Transverse colon (tissue), 4 donors: Measurements from ENCODE around the gene LCN2. TPM values are rescaled to one million over a fixed set of nuclear protein-coding genes. Genes with fewer than 3 reads are reported as not detected.

ENCODE experiments used
- DNase-seq: peaks from one replicate; pipeline ENCODE4 v3.0.0-alpha.2; 2019
- H3K27ac ChIP-seq, 4 donors: fragments of 200-600 bp; sonication (generic); 2 replicates each; pipeline ENCODE4 v1.5.1; 2016 to 2018; ENCODE audit warnings: inconsistent platforms in 4 of 4
- H3K27me3 ChIP-seq: fragments of 200-600 bp; sonication (generic); 2 replicates; pipeline ENCODE4 v1.5.1; 2017; ENCODE audit warnings: inconsistent platforms
- H3K36me3 ChIP-seq, 4 donors: fragments of 200-600 bp; sonication (generic); 2 replicates each; pipeline ENCODE4 v1.5.1; 2017 to 2019; ENCODE audit warnings: inconsistent platforms in 4 of 4
- H3K4me1 ChIP-seq, 4 donors: fragments of 200-600 bp; sonication (generic); 2 replicates each; pipeline ENCODE4 v1.5.1; 2017 to 2020; ENCODE audit warnings: inconsistent platforms in 4 of 4
- H3K4me3 ChIP-seq, 4 donors: fragments of 200-600 bp; sonication (generic); 1 replicate in 1 of 4; 2 replicates in 3 of 4; pipeline versions ENCODE4 v1.5.1 to v1.6.1; 2017 to 2019; ENCODE audit warnings: inconsistent platforms in 4 of 4
- H3K9me3 ChIP-seq, 2 donors: fragments of 200-600 bp; sonication (generic); 2 replicates each; pipeline ENCODE4 v1.5.1; 2017 to 2019; ENCODE audit warnings: inconsistent platforms in 2 of 2
- CTCF ChIP-seq, 5 experiments: fragments of 200-600 bp in 3 of 5; fragments of 450-650 bp in 2 of 5; sonication (generic) in 3 of 5; IDR thresholded peaks; 1 replicate in 2 of 5; 2 replicates in 3 of 5; pipeline ENCODE4 v1.5.1; 2016 to 2017; ENCODE audit warnings: antibody characterized with exemption in 5 of 5, inconsistent platforms in 3 of 5, mild to moderate bottlenecking in 2 of 5, moderate library complexity in 1 of 5
- EP300 ChIP-seq: sonication (generic); formaldehyde crosslinking; IDR thresholded peaks from one replicate; pipeline ENCODE4 v1.6.1; 2017; ENCODE audit warnings: antibody characterized with exemption, low read depth
- POLR2A ChIP-seq: fragments of 450-650 bp; IDR thresholded peaks from one replicate; pipeline ENCODE4 v1.6.1; 2016; ENCODE audit warnings: antibody characterized with exemption, mild to moderate bottlenecking, moderate library complexity
- POLR2AphosphoS5 ChIP-seq, 3 donors: sonication (generic); formaldehyde crosslinking; IDR thresholded peaks; one replicate each; pipeline ENCODE4 v1.6.1; 2016; ENCODE audit warnings: antibody characterized with exemption in 3 of 3
- WGBS, 2 donors: methylation state at CpG; one replicate each; pipeline ENCODE4 v1.1.5; 2018; ENCODE audit warnings: low coverage in 1 of 2; 5-methylcytosine and 5-hydroxymethylcytosine counted together
- in situ Hi-C, 4 donors: fragments of 200-750 bp; cut with MboI; loops; one replicate each; pipeline versions ENCODE4 v1.15.0 to v1.15.1; 2017; ENCODE audit warnings: low sequenced_read_pairs in 3 of 4, low pct_ligation_motif_present in 1 of 4, low pct_unique_long_range_greater_than_20kb in 1 of 4
- intact Hi-C: fragments of 100-400 bp; cut with DNase I; formaldehyde crosslinking; loops from one replicate; pipeline ENCODE4 v1.15.1; 2023; ENCODE audit warnings: low total_unique reads
- total RNA-seq, 4 donors: library from RNA; depleted of rRNA; stranded (reverse); fragments of >200 nt; gene quantifications; one replicate each; pipeline ENCODE4 v1.1.0, GENCODE V29; 2016

LCN2 gene
- total RNA-seq, 4 donors from 2014 or later = 8.6 to 115 (median 37.3) TPM

- Histone ChIP-seq H3K36me3 (peaks cover 0 to 11% (median 3%) of the 10 kb centered on the region in 4 donors), H3K4me1 (peaks cover 0 to 17% (median 11%) of the 10 kb centered on the region in 4 donors), H3K27ac (no peak overlapping the region), H3K4me3 (no peak overlapping the region), H3K27me3 (no peaks in the 10 kb centered on the region), H3K9me3 (no peaks in the 10 kb centered on the region)
- DNase-seq = no peak
- no peak for TF ChIP-seq POLR2AphosphoS5 (IDR thresholded peaks at IDR 0.05)
- TF ChIP-seq POLR2A = no peak
- TF ChIP-seq EP300 = no peak
- no peak for TF ChIP-seq CTCF (IDR thresholded peaks at IDR 0.05)
- in situ Hi-C loops (no loop called here), intact Hi-C loops (no loop called here)
- WGBS, 2 donors = 86 to 88% methylated on average over 8 to 13 of the region's 13 CpGs
Measured at GRCh38 chr9:128161215-128161902, 12.1 kb downstream of the LCN2 start.

- H3K4me1 ChIP-seq = peaks cover 0 to 17% (median 11%) of the 10 kb centered on the region in 4 donors
- DNase-seq = no peak
- no peaks in the 10 kb centered on the region for H3K27me3 ChIP-seq
- no peak overlapping the region for H3K4me3 ChIP-seq
- H3K9me3 ChIP-seq = no peaks in the 10 kb centered on the region
- intact Hi-C loops = no loop called here
- in situ Hi-C loops = no loop called here
- WGBS, 2 donors = 80 to 84% methylated on average over 2 to 7 of the region's 10 CpGs
- peaks cover 0 to 22% (median 8%) of the 10 kb centered on the region in 4 donors for H3K36me3 ChIP-seq
- H3K27ac ChIP-seq = no peak overlapping the region
- TF ChIP-seq POLR2AphosphoS5 (IDR thresholded peaks at IDR 0.05) = no peak
- no peak for TF ChIP-seq CTCF (IDR thresholded peaks at IDR 0.05)
- no peak for TF ChIP-seq POLR2A
- TF ChIP-seq EP300 = no peak
Measured at GRCh38 chr9:128162215-128163026, 13.2 kb downstream of the LCN2 start.

GRCh38 chr9:128163027-128163515, 13.8 kb downstream of the LCN2 start:
- TF ChIP-seq EP300 (no peak), POLR2AphosphoS5 (IDR thresholded peaks at IDR 0.05) (no peak), POLR2A (no peak), CTCF (IDR thresholded peaks at IDR 0.05) (no peak)
- DNase-seq = no peak
- 90 to 94% methylated on average over 3 to 6 of the region's 6 CpGs for WGBS, 2 donors
- Histone ChIP-seq H3K27me3 (no peaks in the 10 kb centered on the region), H3K36me3 (peaks cover 0 to 28% (median 11%) of the 10 kb centered on the region in 4 donors), H3K4me1 (peaks cover 0 to 17% (median 11%) of the 10 kb centered on the region in 4 donors), H3K4me3 (no peak overlapping the region), H3K27ac (no peak overlapping the region), H3K9me3 (no peaks in the 10 kb centered on the region)
- in situ Hi-C loops (no loop called here), intact Hi-C loops (no loop called here)
